Activated CD4-positive, CD25-positive, alpha-beta regulatory T cell treated with anti-CD3 and anti-CD28 coated beads, Interleukin-2, amount 50 U/mL, for 16 hours (primary cell): Measurements from ENCODE around the gene TCEANC.
"Not testable (repeated sequence)": the region's sequence is repeated elsewhere in the genome, so short reads cannot be mapped to it uniquely, and the experiment has no call there.

ENCODE experiments used
- DNase-seq: peaks from one replicate; pipeline ENCODE4 v3.0.0-alpha.2; 2020; ENCODE audit warnings: low read depth, low spot score

TCEANC gene

GRCh38 chrX:13655674-13656073, 2.7 kb downstream of the TCEANC start:
- no peak for DNase-seq

- DNase-seq, result no peak
Observed at GRCh38 chrX:13658602-13659001, 5.7 kb downstream of the TCEANC start.

GRCh38 chrX:13659063-13659462, 6.1 kb downstream of the TCEANC start:
- DNase-seq, result no peak

GRCh38 chrX:13661735-13662288, 8.9 kb downstream of the TCEANC start:
- no peak for DNase-seq

- DNase-seq, result no peak
Observed at GRCh38 chrX:13662355-13662791, 9.4 kb downstream of the TCEANC start.

GRCh38 chrX:13664020-13664419, 11.1 kb downstream of the TCEANC start:
- no peak for DNase-seq

GRCh38 chrX:13666836-13667235, 13.9 kb downstream of the TCEANC start:
- DNase-seq, result no peak

GRCh38 chrX:13667919-13668318, 15.0 kb downstream of the TCEANC start:
- no peak for DNase-seq

- peak; percentile 14 for DNase-seq
Observed at GRCh38 chrX:13669246-13669737, 16.4 kb downstream of the TCEANC start.

GRCh38 chrX:13669755-13670154, 16.8 kb downstream of the TCEANC start:
- not testable (repeated sequence) for DNase-seq

GRCh38 chrX:13670197-13670596, 17.3 kb downstream of the TCEANC start:
- DNase-seq, result no peak

- DNase-seq, result no peak
Observed at GRCh38 chrX:13673016-13673415, 20.1 kb downstream of the TCEANC start.

- DNase-seq, result no peak
Observed at GRCh38 chrX:13676885-13677284, 23.9 kb downstream of the TCEANC start.

- DNase-seq, result not testable (repeated sequence)
Observed at GRCh38 chrX:13679700-13680099, 26.8 kb downstream of the TCEANC start.

GRCh38 chrX:13681595-13681994, 28.7 kb downstream of the TCEANC start:
- no peak for DNase-seq

GRCh38 chrX:13684361-13684760, 31.4 kb downstream of the TCEANC start:
- no peak for DNase-seq

GRCh38 chrX:13685126-13685763, 32.3 kb downstream of the TCEANC start:
- DNase-seq, result no peak

GRCh38 chrX:13687203-13687602, 34.3 kb downstream of the TCEANC start:
- no peak for DNase-seq

GRCh38 chrX:13688384-13688957, 35.5 kb downstream of the TCEANC start:
- no peak for DNase-seq

GRCh38 chrX:13688958-13689740, 36.2 kb downstream of the TCEANC start, which contains the start of gene RAB9A:
TSS of gene RAB9A (plus strand) at chrX:13689128. CDS start at chrX:13708747, 19,619 bp downstream.
- DNase-seq, result peak; percentile 63

GRCh38 chrX:13689741-13690211, 36.8 kb downstream of the TCEANC start:
- DNase-seq, result no peak

- no peak for DNase-seq
Observed at GRCh38 chrX:13690836-13691235, 37.9 kb downstream of the TCEANC start.
